IMR-90 (cell line): ENCODE results near the gene DPF3. TPM values are rescaled to one million over a fixed set of nuclear protein-coding genes. Genes with fewer than 3 reads are reported as not detected.

ENCODE experiments used
- ATAC-seq: fragments of 200-7000 bp; cut with Tn5 transposase; 2 replicates; pipeline ENCODE4 v1.9.1; 2020; ENCODE audit warnings: low read depth, mild to moderate bottlenecking, moderate library complexity
- BruUV-seq: library from RNA; stranded (reverse); fragments of 400-500 nt; replicated peaks from 2 replicates; lab custom pipeline; 2021; lab: Mats Ljungman, UMichigan
- CTCF ChIA-PET: fragments of 300-600 bp; formaldehyde crosslinking; extraction: SDS; loops from one replicate; lab custom pipeline; 2021; ENCODE audit warnings: antibody characterized with exemption; lab: Yijun Ruan, JAX
- POLR2A ChIA-PET: fragments of 300-600 bp; sonication (Branson Sonifier 250); formaldehyde crosslinking; loops from one replicate; lab custom pipeline; 2022; ENCODE audit warnings: antibody characterized with exemption; ENCODE audit not compliant: unreplicated experiment; lab: Charles Lee
- DNase-seq: peaks from one replicate; pipeline ENCODE4 v3.0.0; 2013
- H2AFZ ChIP-seq: replicated peaks from 2 replicates; pipeline ENCODE3; 2013; ENCODE audit warnings: low read length, mild to moderate bottlenecking; ENCODE audit not compliant: poor library complexity
- H2AK5ac ChIP-seq: 2 replicates; pipeline ENCODE4 v1.6.1; 2013; ENCODE audit warnings: low read depth, low read length, inconsistent platforms
- H2AK9ac ChIP-seq: replicated peaks from 2 replicates; pipeline ENCODE3; 2013; ENCODE audit warnings: mild to moderate bottlenecking, low read depth, low read length, moderate library complexity; ENCODE audit not compliant: poor library complexity
- H2BK120ac ChIP-seq: 2 replicates; pipeline ENCODE4 v1.6.1; 2013; ENCODE audit warnings: low read depth, low read length, inconsistent platforms
- H2BK15ac ChIP-seq: 3 replicates; pipeline ENCODE4 v1.6.1; 2013; ENCODE audit warnings: low read depth, low read length, inconsistent platforms
- H2BK20ac ChIP-seq: 2 replicates; pipeline ENCODE4 v1.6.1; 2013; ENCODE audit warnings: low read depth, mild to moderate bottlenecking, inconsistent platforms, low read length, moderate library complexity
- H2BK5ac ChIP-seq: 2 replicates; pipeline ENCODE4 v1.6.1; 2013; ENCODE audit warnings: mild to moderate bottlenecking, low read depth, low read length, inconsistent platforms; ENCODE audit not compliant: poor library complexity, severe bottlenecking
- H3K14ac ChIP-seq: replicated peaks from 2 replicates; pipeline ENCODE4 v1.6.1; 2013; ENCODE audit warnings: low read depth, low read length, inconsistent platforms
- H3K18ac ChIP-seq: 2 replicates; pipeline ENCODE4 v1.6.1; 2013; ENCODE audit warnings: low read depth, low read length, control low read depth
- H3K23ac ChIP-seq: 2 replicates; pipeline ENCODE4 v1.6.1; 2013; ENCODE audit warnings: low read depth, low read length, inconsistent platforms
- H3K27ac ChIP-seq: 2 replicates; pipeline ENCODE4 v1.5.1; 2013; ENCODE audit warnings: mild to moderate bottlenecking, control low read depth, low read length; ENCODE audit not compliant: insufficient read depth
- H3K27me3 ChIP-seq: 2 replicates; pipeline ENCODE4 v1.6.1; 2013; ENCODE audit warnings: low read length; ENCODE audit not compliant: control insufficient read depth, insufficient read depth
- H3K36me3 ChIP-seq: 2 replicates; pipeline ENCODE4 v1.6.1; 2013; ENCODE audit warnings: low read length, mixed read lengths; ENCODE audit not compliant: control insufficient read depth, insufficient read depth
- H3K4ac ChIP-seq: 2 replicates; pipeline ENCODE4 v1.6.1; 2013; ENCODE audit warnings: low read depth, low read length, inconsistent platforms
- H3K4me1 ChIP-seq: 2 replicates; pipeline ENCODE4 v1.6.1; 2013; ENCODE audit warnings: low read length, mixed read lengths; ENCODE audit not compliant: control insufficient read depth, insufficient read depth
- H3K4me2 ChIP-seq: 2 replicates; pipeline ENCODE4 v1.6.1; 2013; ENCODE audit warnings: low read depth, mild to moderate bottlenecking, control low read depth, low read length, moderate library complexity
- H3K4me3 ChIP-seq: 2 replicates; pipeline ENCODE4 v1.5.1; 2013; ENCODE audit warnings: low read depth, mild to moderate bottlenecking, control low read depth, low read length, moderate library complexity; ENCODE audit not compliant: insufficient read depth
- H3K56ac ChIP-seq: 2 replicates; pipeline ENCODE4 v1.6.1; 2013; ENCODE audit warnings: low read length, inconsistent platforms; ENCODE audit not compliant: insufficient read depth; ENCODE audit errors: extremely low read depth
- H3K79me1 ChIP-seq, 2 experiments: 2 replicates each; pipeline ENCODE4 v1.6.1; 2013; ENCODE audit warnings: low read length in 2 of 2, inconsistent platforms in 1 of 2, low read depth in 1 of 2
- H3K9ac ChIP-seq: 2 replicates; pipeline ENCODE4 v1.6.1; 2013; ENCODE audit warnings: low read depth, low read length, control low read depth
- H3K9me1 ChIP-seq: 2 replicates; pipeline ENCODE4 v1.6.1; 2013; ENCODE audit warnings: low read length, inconsistent platforms; ENCODE audit not compliant: insufficient read depth
- H3K9me3 ChIP-seq: 2 replicates; pipeline ENCODE4 v1.6.1; 2013; ENCODE audit warnings: low read length; ENCODE audit not compliant: control insufficient read depth, insufficient read depth
- H4K20me1 ChIP-seq: 2 replicates; pipeline ENCODE4 v1.6.1; 2013; ENCODE audit warnings: low read length, inconsistent platforms; ENCODE audit not compliant: insufficient read depth
- H4K5ac ChIP-seq: 2 replicates; pipeline ENCODE4 v1.6.1; 2013; ENCODE audit warnings: mild to moderate bottlenecking, low read depth, low read length, control low read depth
- H4K8ac ChIP-seq, 2 experiments: 2 replicates each; pipeline ENCODE4 v1.6.1; 2013; ENCODE audit warnings: low read depth in 2 of 2, low read length in 2 of 2, control low read depth in 1 of 2, inconsistent platforms in 1 of 2
- H4K91ac ChIP-seq: 2 replicates; pipeline ENCODE4 v1.6.1; 2013; ENCODE audit warnings: low read depth, low read length, inconsistent platforms; ENCODE audit not compliant: insufficient read depth
- BHLHE40 ChIP-seq: fragments of 150-350 bp; IDR thresholded peaks from 2 replicates; pipeline ENCODE4 v1.6.1; 2016; ENCODE audit warnings: mild to moderate bottlenecking, low read depth, low read length
- CEBPB ChIP-seq: IDR thresholded peaks from 2 replicates; pipeline ENCODE4 v1.6.1; 2012; ENCODE audit warnings: low read depth, low read length, improper control_type of control experiment
- CHD1 ChIP-seq: IDR thresholded peaks from 2 replicates; pipeline ENCODE4 v1.6.1; 2012; ENCODE audit warnings: low read depth, low read length, improper control_type of control experiment
- CTCF ChIP-seq: conservative IDR thresholded peaks from 2 replicates; pipeline ENCODE4 v1.5.1; 2012; ENCODE audit warnings: mild to moderate bottlenecking, low read depth, low read length, improper control_type of control experiment
- ELK1 ChIP-seq: fragments of 150-350 bp; IDR thresholded peaks from 2 replicates; pipeline ENCODE4 v1.6.1; 2016; ENCODE audit warnings: low read depth, mild to moderate bottlenecking, low read length, moderate library complexity, borderline replicate concordance
- FOS ChIP-seq: fragments of 150-350 bp; IDR thresholded peaks from 2 replicates; pipeline ENCODE4 v1.6.1; 2016; ENCODE audit warnings: low read depth, low read length
- MAFK ChIP-seq: IDR thresholded peaks from 2 replicates; pipeline ENCODE4 v1.6.1; 2012; ENCODE audit warnings: low read depth, low read length, improper control_type of control experiment
- MAZ ChIP-seq: IDR thresholded peaks from 2 replicates; pipeline ENCODE4 v1.6.1; 2012; ENCODE audit warnings: low read depth, mild to moderate bottlenecking, low read length, improper control_type of control experiment, moderate library complexity, borderline replicate concordance
- MXI1 ChIP-seq: IDR thresholded peaks from 2 replicates; pipeline ENCODE4 v1.6.1; 2012; ENCODE audit warnings: low read depth, mild to moderate bottlenecking, low read length, moderate library complexity, borderline replicate concordance
- POLR2A ChIP-seq: IDR thresholded peaks from 2 replicates; pipeline ENCODE4 v1.6.1; 2012; ENCODE audit warnings: mild to moderate bottlenecking, low read depth, low read length
- RAD21 ChIP-seq: IDR thresholded peaks from 2 replicates; pipeline ENCODE4 v1.6.1; 2012; ENCODE audit warnings: low read length, improper control_type of control experiment
- RCOR1 ChIP-seq: IDR thresholded peaks from 2 replicates; pipeline ENCODE4 v1.6.1; 2012; ENCODE audit warnings: mild to moderate bottlenecking, low read length, improper control_type of control experiment; ENCODE audit not compliant: insufficient replicate concordance
- RFX5 ChIP-seq: IDR thresholded peaks from 2 replicates; pipeline ENCODE4 v1.8.0; 2012; ENCODE audit warnings: low read depth, mild to moderate bottlenecking, low read length, moderate library complexity
- SMC3 ChIP-seq: fragments of 150-350 bp; IDR thresholded peaks from 2 replicates; pipeline ENCODE4 v1.6.1; 2016; ENCODE audit warnings: low read depth, mild to moderate bottlenecking, antibody characterized with exemption, low read length, moderate library complexity
- USF2 ChIP-seq: fragments of 150-350 bp; IDR thresholded peaks from 2 replicates; pipeline ENCODE4 v1.6.1; 2017; ENCODE audit warnings: mild to moderate bottlenecking, antibody characterized with exemption, low read length, low read depth
- WGBS, 2 experiments: methylation state at CpG; one replicate each; pipeline versions ENCODE4 v1.1.5 to v1.1.7; 2013; ENCODE audit warnings: missing lambda C conversion rate in 2 of 2; ENCODE audit not compliant: insufficient read length in 1 of 2; ENCODE audit errors: extremely low coverage in 2 of 2; 5-methylcytosine and 5-hydroxymethylcytosine counted together
- dilution Hi-C: fragments of 300-500 bp; cut with HindIII; formaldehyde crosslinking; loops from one replicate; pipeline ENCODE4 v1.14.3; 2018; ENCODE audit warnings: low sequenced_read_pairs; ENCODE audit not compliant: unreplicated experiment
- in situ Hi-C: fragments of 300-500 bp; cut with MboI; formaldehyde crosslinking; loops from 3 replicates; pipeline ENCODE4 v1.14.3; 2019; ENCODE audit warnings: low sequenced_read_pairs, inconsistent platforms, mixed read lengths
- intact Hi-C: fragments of 100-400 bp; cut with micrococcal nuclease; formaldehyde crosslinking; loops from 2 replicates; pipeline ENCODE4 v1.10.0; 2022
- polyA plus RNA-seq, 3 experiments: library from polyadenylated mRNA; depleted of rRNA; stranded (reverse); fragments of >200 nt; gene quantifications; 2 replicates each; pipeline ENCODE4 v1.2.3, GENCODE V29; 2012; ENCODE audit warnings: low replicate concordance in 1 of 3
- total RNA-seq: library from RNA; depleted of rRNA; stranded (reverse); fragments of >200 nt; gene quantifications from 2 replicates; pipeline ENCODE4 v1.2.3, GENCODE V29; 2012

The DPF3 gene
- total and polyA plus RNA-seq, 2 of the 4 experiments (the other 2 are of a cell fraction) = 30.5 to 32.8 TPM

- DNase-seq (no peak), ATAC-seq (no peak)
- no peak overlapping the region for H3K9ac ChIP-seq
- H2BK120ac ChIP-seq = no peak overlapping the region
- H3K4ac ChIP-seq = no peak overlapping the region
- H2BK5ac ChIP-seq = no peak overlapping the region
- H3K79me1 ChIP-seq = peaks cover 25 to 69% of the 10 kb centered on the region in 2 experiments
- no peaks in the 10 kb centered on the region for H3K9me3 ChIP-seq
- in situ Hi-C loops = no loop called here
- no peak overlapping the region for H2BK20ac ChIP-seq
- 93% methylated on average over 3 of the region's 8 CpGs; no CpG with 5 or more reads in 1 of the 2 experiments for WGBS, 2 experiments
- no peak for TF ChIP-seq MAFK
- TF ChIP-seq POLR2A = no peak
- no peak for TF ChIP-seq MXI1
- TF ChIP-seq FOS = no peak
- no peak for TF ChIP-seq CHD1
- no peak for TF ChIP-seq RAD21
- TF ChIP-seq BHLHE40 = no peak
- no peak for TF ChIP-seq MAZ
- no peak for TF ChIP-seq USF2
- no peak for TF ChIP-seq RFX5
- TF ChIP-seq RCOR1 = no peak
- no peak for TF ChIP-seq CTCF
- no peak for TF ChIP-seq SMC3
- TF ChIP-seq ELK1 = no peak
- TF ChIP-seq CEBPB = no peak
- H4K91ac ChIP-seq = no peak overlapping the region
- no peak overlapping the region for H4K8ac ChIP-seq
- no peak overlapping the region for H3K4me2 ChIP-seq
- no peak overlapping the region for H3K4me3 ChIP-seq
- no peak overlapping the region for H2AFZ ChIP-seq
- no peak overlapping the region for H2AK9ac ChIP-seq
- no peak overlapping the region for H2BK15ac ChIP-seq
- BruUV-seq = no TSS peak
- intact Hi-C loops = no loop called here
- H4K20me1 ChIP-seq = peaks cover 22% of the 10 kb centered on the region
- no peak overlapping the region for H2AK5ac ChIP-seq
- H3K27ac ChIP-seq = no peak overlapping the region
- H3K36me3 ChIP-seq = no peaks in the 10 kb centered on the region
- CTCF ChIA-PET = interaction anchor here (1.2 kb wide), 1 partner anchor 296 kb away, joined by 3 read pairs; no protein-coding TSS in a partner anchor
- POLR2A ChIA-PET = no interaction called here
- H3K9me1 ChIP-seq = peaks cover 9% of the 10 kb centered on the region; the same call in 1 of the 2 replicates
- dilution Hi-C loops = no loop called here
- H3K4me1 ChIP-seq = peaks cover 8% of the 10 kb centered on the region
- H3K18ac ChIP-seq = no peak overlapping the region
- H3K14ac ChIP-seq = no peak overlapping the region
- no peak overlapping the region for H4K5ac ChIP-seq
- H3K56ac ChIP-seq = no peak overlapping the region
- no peak overlapping the region for H3K23ac ChIP-seq
- H3K27me3 ChIP-seq = no peaks in the 10 kb centered on the region
Observed at GRCh38 chr14:72810201-72810600, 83.7 kb downstream of the DPF3 start.
